GM12865 (cell line): ENCODE measurements around the gene OTOP3.

Experiments
- DNase-seq: peaks from one replicate; pipeline ENCODE4 v3.0.0; 2010; ENCODE audit warnings: low read depth
- H3K4me3 ChIP-seq: 2 replicates; pipeline ENCODE4 v1.5.1; 2011; ENCODE audit warnings: mild to moderate bottlenecking, low read depth, low read length, control low read depth
- CTCF ChIP-seq: IDR thresholded peaks from 2 replicates; pipeline ENCODE4 v1.5.1; 2011; ENCODE audit warnings: low read length, control low read depth, low read depth, inconsistent platforms; ENCODE audit not compliant: insufficient read depth; ENCODE audit errors: missing control alignments

OTOP3 gene

GRCh38 chr17:74950207-74950606 lies 14.5 kb downstream of the OTOP3 start:
- no peak overlapping the region for H3K4me3 ChIP-seq
- no peak for TF ChIP-seq CTCF
- no peak for DNase-seq

DNA sequence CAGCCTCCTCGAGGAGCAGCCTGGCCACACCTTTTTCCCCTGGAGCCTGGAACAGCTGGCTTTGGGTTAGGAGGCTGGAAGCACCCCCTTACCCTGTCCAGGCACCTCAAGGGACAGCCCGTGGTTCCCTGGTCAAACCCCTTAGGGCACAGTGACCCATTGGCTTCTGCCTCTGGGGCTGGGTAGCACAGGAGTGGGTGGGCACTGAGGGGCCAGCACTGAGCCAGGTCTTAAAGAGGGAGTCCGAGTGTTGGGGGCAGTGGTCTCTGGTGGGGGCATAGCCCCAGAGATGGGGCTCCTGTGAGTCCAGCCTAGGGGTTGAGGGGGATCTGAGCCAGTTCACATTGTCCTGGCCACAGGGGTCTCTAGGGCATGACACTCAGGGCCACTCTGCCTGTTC lies 15.4 kb downstream of the OTOP3 start:
- no peak overlapping the region for H3K4me3 ChIP-seq
- no peak for TF ChIP-seq CTCF
- DNase-seq = no peak

DNA sequence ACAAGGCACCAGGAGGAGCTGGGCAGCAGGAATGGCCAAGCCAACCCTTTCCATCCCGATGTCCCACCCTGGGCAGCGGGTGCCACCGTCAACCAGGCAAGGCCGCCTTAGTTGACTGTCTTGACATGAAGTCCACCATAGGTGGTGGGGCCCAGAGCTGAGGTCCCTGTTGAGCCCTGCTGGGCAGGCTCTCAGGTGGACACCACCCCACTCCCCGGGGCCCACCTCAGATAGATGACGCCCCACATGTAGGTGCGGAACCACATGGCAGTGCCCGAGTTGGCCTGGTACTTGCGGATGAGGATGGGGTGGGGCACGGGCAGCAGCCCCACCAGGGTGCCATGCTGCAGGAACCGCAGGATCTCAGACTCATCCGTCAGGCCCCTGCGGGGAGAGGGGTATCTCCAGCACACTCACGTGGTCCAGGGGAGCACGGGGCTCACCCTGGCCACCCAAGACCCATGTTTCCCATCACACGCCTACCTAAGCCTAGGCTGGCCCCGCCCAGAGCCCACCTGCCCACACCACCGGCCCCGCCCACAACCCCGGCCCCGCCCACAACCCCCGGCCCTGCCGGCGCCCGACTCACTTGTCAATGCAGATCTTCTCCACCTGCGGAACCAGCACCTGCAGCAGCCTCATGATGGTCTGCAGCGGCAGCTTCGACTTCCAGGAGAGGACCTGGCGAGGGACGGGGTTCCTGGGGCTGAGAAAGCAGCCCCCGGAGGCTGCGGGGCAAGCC lies 16.2 kb downstream of the OTOP3 start:
- H3K4me3 ChIP-seq = no peak overlapping the region
- DNase-seq = no peak
- TF ChIP-seq CTCF = no peak

GRCh38 chr17:74952431-74953133 lies 16.9 kb downstream of the OTOP3 start:
- TF ChIP-seq CTCF = no peak
- DNase-seq = no peak
- no peak overlapping the region for H3K4me3 ChIP-seq

DNA sequence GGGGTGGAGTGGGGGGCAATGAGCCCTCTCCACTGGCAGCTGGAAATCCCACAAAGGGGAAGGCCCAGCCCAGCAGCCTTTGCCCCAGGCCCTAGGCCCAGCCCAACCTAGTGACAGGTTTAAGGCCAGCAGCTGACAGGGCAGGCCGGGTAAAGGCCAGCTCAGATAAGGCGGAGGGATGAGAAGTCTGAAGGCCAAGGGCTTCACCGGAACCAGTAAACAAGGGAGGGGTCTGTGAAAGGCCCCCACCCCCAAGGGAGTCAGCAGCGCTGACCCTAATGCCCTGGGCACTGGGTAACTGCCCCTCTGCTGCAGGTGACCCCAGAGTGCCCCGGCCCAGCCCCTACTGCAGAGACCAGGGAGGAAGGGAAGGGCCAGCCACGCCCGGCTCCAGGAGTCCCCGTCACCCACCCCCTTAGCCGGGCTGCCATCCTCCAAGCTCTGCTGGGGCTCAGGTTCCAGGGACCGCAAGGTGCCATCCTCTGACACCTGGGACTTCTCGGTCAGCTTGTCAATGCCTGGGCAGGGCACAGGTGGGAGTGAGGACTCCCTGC lies 17.5 kb downstream of the OTOP3 start:
- no peak for DNase-seq
- H3K4me3 ChIP-seq = no peak overlapping the region
- no peak for TF ChIP-seq CTCF

DNA sequence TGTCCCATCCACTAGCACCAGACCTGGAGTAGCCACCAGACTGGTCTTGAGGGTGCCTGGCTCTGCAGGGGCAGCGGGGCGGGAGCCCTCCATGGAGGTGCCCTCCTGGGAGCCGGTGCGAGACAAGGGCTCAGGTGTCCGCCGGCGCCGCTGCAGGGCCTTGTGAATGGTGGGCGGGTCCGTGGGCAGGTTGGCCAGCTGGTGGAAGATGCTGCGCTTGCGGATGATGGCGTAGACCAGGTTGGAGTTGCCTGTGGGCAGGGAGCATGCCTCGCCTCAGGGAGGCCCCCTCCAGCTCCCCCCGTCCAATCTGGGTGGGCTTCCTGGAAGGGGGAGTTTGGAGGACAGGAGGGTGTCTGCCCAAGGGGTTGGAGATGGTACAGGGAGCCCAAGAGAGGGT lies 18.4 kb downstream of the OTOP3 start:
- TF ChIP-seq CTCF = no peak
- DNase-seq = no peak
- H3K4me3 ChIP-seq = no peak overlapping the region
